SKM-1 treated with dmso at 0.1 percent for 144 hours (cell line): Measurements from ENCODE around the gene IGF1R.

ENCODE experiments used
- DNase-seq: peaks from one replicate; lab custom pipeline; 2025; ENCODE audit not compliant: unreplicated experiment; lab: John Stamatoyannopoulos, UW

The IGF1R gene

DNA sequence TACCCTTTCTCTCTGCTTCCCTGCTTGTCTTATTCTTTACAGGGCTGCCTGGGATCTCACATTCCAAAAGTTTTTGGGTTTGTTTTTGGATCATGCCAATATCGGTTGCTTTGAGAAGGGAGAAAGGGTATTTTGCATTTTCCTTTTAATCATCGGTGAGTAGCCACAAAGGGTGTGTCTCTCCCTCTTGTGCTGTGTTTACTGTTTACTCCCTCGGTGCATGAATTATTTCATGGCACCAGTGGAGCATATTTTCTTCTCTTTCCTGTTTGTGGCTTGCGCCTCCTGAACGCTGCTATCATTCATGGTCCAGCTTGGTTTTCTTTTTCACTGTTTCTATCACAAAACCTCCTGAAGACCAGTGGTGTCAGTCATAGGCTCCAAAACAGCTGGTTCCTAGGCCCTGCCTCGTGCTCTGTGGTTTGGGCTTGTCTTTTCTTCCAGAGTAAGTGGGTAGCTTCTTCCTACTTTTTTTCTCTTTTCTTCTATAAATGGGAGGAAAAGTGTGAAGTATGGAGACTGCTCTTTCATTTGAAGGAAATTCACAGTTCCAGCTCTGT, 54.9 kb downstream of the IGF1R start:
- DNase-seq: no peak

DNA sequence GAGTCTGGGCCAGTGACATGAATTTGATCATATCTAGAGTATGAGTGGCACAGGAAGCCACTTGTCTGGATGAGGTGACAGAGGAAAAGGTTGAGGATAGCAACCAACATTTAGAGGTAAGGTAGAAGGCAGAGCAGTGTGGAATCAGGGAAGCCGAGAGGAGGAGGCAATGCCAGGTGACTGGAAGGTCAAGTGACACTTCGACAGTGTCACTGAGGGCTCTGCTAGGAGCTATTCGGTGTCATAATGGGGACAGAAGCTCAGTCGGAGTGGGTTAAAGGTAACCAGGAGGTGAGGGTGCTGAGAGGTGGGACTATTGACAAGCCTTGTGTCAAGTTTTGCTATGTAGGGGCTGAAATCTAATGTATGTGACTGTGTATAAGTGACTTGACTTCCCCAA, 56.7 kb downstream of the IGF1R start:
- DNase-seq: no peak

DNA sequence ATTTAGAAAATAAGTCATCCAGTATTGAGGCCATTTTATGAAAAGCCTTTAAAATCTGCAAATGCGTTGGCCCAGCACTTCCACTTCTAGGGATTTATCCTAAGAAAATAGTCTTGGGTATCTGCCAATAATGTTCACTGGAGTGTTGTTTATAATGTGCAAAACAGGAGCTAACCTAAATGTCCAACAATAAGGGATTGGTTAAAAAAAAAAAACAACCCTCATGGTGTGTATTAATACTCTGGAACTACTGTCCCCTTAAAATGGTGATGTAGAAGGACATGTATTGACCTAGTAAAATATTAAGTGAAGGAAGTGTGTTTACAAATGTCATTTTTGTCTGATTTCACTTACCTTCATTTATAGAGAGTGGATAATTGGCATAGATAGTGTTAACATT, 58.0 kb downstream of the IGF1R start:
- DNase-seq: no peak

DNA sequence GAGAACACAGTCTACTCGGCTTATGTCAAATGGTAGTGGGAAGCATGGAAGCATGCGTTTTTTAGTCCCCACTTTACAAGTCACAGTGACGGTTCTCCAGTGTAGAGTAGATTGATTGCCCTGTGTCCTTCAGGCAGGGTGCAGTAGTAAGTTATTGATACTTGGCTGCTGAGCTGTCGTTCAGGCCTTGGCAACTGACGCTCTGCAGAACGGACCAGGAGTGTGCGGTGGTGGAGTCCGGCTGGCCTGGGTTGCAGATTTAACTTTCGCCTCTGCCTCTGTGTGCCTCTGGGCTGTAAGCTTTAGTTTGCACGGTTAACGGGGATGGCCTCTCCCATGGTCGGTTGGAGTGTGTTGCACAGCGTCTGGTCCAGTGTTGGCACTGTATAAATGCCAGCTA, 58.6 kb downstream of the IGF1R start:
- DNase-seq: no peak

DNA sequence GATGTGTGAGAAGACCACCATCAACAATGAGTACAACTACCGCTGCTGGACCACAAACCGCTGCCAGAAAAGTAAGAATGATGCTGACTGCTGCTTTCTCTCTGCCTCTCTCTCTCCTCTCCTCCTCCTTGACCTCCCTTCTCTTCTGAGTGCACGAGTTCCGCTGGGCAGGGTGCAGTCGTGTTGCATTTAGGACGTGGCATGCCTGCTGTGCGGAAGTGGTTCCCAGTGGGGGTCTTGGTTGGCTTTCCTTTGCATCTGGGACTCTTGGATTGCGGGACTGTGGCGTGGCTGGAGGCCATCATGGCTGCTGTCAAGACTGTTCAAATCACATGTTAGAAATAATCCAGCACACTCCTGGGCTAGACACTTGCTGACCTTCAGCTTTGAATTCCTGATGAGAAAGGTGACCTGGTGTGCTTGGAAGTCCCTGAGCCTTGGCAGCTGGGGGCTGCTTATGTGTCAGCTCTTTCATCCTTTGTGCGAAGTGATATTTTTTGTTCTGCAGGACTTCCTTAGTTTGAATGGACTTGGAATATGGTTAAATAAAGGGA, 59.8 kb downstream of the IGF1R start:
- DNase-seq: no peak

DNA sequence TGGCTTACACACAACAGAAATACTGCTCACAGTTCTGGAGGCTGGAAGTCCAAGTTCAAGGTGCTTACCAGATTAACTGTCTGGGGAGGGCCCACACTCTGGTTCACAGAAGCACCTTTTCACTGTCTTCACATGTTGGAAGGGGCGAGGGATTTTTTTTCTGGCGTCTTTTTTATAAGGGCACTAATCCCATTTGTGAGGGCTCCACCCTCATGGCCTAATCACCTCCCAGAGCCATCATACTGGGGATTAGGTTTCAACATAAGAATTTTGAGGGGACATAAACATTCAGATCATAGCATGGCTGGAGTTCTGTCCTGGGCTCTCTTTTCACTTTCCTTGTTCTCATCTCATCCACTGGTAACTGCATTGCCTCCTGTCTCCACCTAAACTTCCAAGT, 63.5 kb downstream of the IGF1R start:
- DNase-seq: no peak

DNA sequence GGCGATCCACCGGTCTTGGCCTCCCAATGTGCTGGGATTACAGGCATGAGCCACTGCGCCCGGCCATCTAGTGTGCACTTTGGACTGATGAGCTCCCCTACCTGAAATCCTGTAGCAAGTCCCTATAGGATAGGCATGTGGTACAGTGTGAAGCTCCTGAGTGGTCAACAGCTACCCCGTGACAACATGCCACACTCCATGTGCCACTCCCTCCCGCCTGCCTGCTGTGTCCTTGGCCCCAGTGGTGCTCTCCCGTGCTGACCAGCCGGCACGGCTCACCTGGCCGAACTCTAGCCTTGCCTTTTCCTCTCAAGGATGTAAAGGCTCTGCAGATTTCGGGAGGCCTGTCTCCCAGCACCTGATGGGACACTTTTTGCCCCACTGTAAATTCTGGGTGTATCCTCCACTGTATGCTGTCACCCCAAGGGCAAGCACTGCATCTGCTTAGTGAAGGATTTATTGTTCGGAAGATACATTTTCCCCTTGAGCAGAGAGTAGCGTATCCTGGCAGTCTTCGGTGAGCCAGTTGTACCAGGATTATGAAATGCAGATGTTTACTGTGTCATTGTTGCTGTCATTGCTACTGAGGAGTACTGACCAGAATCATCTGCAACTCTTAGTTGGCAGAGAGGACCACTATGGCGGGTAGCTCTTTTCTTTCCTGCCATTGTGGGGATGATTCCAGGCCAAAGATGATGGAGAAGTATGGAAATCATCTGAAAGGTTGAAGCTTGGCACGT, 64.7 kb downstream of the IGF1R start:
- DNase-seq: no peak

DNA sequence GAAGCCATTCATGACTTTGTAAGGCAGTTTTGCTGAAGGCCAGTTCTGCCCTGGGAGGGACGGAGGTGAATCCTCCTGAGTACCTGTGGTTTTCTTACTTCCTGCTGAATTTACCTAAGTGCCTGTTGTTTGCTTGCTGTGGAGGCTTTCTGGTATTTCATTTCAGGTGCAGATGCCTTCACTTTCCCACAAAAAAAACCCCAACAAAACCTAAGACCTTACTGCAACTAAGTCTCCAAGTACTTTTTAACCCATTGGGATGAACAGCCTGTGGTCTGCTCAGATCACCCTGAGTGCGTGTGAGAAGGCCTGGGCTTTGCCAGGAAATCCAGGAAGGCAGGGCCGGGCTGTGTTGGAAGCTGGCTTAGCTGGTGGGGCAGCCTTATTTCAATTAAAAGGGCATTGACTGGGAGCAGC, 65.3 kb downstream of the IGF1R start:
- no peak for DNase-seq

DNA sequence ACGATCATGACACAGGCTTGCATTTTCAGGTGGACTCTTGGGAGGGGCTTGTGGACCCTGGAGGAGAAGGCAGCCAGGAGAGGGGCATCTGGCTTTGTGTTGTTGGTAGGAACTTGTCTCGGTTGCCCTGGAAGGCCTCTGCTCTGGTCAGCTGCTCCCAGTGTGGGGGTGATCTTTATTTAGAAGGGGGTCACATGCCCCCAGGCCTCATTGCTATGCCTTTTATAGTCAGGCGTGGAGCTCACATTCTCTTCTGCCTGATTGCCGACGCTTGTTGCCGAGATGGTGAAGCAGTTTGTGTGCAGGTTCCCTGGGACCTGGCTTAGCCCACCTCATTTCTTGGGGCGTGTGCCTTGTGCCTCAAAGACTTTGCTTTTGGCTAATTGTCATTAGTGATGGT, 66.6 kb downstream of the IGF1R start:
- no peak for DNase-seq

DNA sequence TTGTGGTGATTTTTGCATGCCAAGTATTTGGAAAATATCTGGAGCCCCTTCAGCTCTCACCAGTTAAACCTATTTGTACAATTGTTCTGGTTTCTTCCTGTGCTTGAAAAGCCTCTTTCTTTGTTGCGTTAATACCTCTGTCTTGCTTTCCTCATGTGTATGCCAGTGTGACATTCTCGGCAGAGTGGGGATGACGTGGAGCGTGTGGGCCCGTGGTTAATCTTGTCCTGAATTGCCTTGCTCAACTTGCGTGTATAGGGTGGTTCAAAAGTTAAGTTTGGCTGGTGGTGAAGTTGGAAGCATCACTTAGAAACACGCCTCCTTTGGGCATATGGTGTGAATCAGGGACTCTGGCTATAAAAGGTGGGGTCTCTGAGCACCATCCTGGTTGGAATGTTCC, 67.1 kb downstream of the IGF1R start:
- DNase-seq: no peak

DNA sequence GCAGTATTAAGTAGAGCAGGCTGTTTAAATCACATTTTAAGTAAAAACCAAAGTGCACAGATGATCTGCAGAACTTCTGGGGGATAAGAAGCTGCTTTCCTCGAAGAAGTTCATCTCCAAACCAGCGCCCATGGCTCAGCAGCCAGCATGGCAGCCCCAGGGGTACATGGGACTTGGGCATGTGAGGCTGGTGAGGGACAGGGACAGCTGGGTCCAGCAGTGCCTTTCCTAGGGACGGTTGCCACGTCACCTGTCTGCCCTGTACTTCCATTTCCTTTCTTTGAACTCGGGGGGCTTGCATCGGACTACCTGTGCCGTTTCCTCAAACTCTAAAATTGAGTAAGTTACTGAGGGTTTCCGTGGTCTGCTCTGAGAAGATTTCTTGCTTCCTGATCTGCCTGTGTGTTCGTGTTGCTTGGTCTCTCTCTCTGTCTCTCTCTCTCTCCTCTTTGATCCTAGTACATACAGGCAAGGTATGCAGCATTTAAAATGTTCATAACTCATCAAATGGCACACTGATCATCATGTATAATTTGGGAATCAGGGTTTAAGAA, 67.6 kb downstream of the IGF1R start:
- DNase-seq: no peak

DNA sequence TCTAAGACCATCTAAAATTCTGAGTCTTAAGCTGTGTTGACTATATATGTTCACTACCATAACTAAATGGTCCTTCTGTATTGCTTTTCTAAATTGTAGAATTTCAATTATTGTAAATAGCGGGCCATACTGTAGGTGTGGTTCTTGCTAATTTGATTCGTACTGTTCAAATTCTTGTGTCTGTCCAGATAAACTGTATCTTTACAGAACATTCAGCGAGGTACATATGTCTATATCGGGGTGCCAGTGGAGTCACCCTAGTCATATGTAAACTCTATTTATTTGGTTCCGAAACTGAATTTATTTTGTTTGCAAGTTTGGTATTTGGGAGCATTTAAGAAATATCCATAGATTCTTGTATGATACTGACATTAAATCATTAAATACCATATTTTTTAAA, 69.0 kb downstream of the IGF1R start:
- no peak for DNase-seq

DNA sequence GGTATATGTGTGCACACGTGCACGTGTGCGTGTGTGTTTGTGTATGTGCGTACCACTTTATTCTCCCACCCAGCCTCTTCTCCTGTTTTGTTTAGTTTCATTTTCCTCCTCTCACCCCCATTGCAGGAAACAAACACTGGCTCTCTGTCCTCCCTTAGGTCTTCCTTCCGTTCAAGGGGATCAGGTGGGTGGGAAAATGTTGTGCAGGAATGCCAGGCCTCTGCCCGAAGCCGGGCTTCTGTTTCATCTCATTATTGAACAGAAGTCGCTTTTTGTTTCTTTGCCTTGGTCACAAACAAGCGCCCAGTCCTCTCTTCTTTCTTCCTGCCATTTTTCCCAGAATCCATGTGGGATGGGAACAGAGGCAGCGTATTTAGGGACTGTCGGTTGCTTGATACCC, 69.6 kb downstream of the IGF1R start:
- DNase-seq: no peak

DNA sequence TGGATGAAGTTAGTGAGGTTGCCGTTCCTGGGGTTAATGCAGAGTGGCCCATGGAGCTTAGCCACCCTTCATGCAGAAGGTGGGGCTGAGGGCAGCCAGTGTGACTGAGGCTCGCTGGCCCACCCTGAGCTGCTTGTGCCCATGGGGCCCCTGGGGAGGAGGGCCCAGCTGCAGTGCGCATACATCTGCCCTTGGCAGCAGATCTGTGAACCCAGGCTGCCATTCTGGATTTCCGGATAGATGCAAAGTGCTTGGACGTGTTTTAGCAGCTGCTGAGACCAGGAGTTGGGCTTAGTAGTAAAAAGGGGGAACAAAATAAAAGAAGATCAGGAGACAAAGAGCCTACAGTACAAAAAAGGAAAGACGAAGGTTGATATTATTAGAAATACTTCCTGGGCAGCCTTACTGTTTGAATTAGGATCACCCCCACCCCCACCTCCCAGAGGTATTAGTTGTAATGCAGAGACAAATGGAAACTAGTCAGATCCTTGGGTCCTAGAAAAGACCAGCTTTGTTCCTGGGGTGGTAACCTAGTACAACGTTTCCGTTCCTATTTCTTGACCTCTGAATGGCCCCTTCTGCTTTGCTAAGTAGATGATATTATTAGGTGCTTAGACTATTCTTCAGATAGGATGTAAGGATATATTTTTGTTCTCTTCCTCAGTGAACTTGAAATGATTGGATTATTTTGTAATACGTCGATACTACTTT, 70.2 kb downstream of the IGF1R start:
- DNase-seq: no peak

DNA sequence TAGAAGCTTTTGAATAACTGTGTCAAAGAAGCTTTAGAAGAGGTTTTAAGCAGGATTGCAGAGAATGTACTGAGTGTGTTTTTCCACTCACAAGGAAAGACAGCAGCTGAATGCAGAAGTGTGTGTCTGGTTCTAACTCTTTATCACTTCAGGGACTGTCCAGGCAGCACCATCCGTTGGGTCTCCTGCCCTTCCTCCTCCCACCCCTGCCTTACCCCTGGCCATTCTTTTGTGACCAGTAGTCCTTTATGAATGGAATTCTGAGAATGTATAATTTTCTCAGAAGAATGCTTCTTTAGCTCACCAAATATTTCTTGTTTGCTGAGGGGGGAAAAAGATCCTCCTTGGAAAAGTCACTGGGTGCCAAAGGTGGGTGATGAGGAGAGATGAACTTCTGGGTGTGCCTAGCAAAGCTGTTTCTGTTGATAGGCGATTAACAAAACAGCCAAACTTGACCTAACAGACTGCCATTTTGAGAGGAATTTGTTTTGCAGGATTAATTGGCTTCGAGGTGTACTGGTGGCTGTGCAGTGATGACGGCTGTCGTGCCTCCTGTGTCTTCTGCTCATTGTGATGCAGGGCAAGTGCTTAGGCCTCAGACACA, 70.9 kb downstream of the IGF1R start:
- no peak for DNase-seq

DNA sequence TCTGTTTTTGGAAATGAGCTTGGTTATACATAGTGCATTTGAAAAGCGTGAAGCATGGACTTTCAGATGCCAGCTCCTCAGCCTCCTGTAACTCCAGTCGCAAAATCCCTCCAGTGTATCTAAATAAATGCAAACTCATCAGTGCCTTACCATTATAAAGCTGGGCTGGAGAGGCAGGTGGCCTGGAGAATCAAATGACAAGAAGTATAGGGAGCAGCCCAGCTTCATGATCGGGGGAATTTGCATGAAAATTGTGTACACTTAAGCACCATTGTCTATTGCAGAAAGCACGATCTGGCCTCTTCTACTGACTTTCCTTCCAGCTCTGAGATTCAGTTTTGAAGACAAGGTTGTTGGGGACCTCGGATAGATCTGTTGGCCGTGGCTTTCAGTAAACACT, 71.7 kb downstream of the IGF1R start:
- no peak for DNase-seq

DNA sequence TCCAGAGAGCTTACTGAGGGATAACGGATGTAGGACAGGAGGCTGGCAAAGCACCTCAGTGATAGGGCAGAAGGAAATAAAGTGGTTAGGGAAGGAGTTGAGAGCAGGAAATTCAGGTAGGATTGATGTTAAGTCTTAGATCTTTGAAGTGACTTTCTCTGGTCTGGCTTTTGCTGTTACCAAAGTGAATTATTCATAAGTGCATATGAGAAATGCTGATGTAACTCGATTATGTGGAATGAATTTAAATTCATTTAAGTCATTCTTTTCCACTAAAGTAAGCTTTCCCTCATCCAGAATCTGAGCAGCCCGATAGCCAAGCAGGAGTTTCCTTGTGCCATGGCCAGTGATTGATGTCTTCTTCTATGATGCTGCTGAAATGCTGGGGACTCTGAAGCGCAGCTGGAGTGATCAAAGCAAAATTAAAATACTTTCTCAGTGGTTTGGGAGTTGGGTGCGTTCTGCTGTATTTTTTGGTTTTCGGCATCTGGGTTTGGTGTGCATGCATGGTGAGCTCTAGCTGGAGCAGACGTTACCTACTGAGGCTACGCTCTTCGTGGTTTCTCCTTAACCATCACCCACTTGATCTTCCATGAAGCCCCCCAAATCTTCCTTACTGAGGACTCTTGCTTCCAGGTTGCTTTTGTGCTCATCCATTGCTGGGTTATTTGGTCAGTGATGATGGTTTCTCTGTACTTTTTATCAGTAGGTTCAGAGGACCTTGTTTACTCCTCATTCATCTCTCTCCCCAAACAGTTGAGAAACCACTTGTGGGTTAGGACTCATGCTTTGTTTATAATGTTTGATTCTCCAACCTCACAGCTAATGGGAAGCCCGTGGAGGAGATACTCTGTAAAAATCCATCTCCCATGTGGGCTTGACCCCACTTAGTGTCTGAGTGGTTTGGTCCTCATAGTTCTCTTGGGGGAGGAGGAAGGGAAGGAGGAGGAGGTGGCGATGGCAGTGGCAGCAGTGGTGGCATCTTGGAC, 72.5 kb downstream of the IGF1R start:
- DNase-seq: no peak

DNA sequence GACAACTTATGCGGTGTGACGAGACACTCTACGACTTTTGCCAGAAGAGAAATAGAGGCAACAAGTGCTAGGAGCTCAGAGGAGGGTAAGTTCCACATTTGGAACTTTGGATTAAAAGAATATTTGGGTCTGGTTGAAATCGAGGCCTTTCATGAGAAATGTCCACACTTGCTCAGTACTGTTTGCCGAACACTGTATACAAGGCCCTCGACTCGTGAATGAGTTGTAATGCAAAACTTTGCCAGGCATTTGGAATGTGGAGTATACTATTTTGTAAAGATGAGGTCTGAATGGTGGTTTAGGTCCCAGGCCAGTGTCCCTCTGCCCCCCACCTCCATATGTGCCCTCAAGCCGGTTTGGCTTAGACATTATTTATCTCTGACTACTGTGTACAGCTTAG, 73.9 kb downstream of the IGF1R start:
- no peak for DNase-seq

DNA sequence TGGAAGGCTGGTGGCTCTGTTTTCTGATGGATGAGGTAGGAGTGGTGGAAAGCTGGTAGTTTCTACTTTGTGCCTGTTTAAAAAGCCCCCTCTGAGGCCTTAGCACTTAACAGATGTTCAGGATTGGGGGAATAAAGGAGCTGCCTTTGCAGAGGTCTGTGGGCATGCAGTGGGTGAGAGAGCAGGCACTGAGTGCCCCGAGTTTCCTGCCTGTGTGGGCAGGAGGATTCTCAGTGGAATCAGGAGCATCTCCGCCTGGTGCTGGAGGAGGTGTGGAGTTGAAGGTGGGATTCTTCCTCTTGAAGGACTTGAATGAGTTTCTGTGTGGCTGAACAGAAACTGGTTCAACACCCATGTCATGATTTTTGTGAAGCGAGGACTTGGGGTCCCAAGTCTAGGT, 74.3 kb downstream of the IGF1R start:
- no peak for DNase-seq

DNA sequence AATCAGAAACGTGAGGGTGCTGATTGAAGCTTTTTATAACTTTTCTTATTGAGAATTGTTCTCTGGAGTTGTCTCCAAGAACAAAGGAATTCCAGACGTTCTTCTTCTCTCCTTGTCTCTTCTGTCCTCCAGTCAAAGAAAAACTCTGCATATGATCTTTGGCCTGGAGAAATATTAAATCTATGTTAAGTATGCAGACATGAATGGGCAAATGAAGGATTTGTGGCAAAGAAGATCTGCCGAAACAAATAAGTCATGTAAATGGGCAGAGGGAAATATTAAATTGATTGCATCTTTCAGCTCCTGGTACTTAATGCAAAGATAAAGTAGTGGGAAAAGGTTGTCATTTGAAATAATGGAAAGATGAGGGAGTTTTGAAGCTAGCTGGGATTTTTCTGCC, 74.9 kb downstream of the IGF1R start:
- no peak for DNase-seq
